Measurements from ENCODE around the gene EXOC5.

Gene EXOC5, protein sequence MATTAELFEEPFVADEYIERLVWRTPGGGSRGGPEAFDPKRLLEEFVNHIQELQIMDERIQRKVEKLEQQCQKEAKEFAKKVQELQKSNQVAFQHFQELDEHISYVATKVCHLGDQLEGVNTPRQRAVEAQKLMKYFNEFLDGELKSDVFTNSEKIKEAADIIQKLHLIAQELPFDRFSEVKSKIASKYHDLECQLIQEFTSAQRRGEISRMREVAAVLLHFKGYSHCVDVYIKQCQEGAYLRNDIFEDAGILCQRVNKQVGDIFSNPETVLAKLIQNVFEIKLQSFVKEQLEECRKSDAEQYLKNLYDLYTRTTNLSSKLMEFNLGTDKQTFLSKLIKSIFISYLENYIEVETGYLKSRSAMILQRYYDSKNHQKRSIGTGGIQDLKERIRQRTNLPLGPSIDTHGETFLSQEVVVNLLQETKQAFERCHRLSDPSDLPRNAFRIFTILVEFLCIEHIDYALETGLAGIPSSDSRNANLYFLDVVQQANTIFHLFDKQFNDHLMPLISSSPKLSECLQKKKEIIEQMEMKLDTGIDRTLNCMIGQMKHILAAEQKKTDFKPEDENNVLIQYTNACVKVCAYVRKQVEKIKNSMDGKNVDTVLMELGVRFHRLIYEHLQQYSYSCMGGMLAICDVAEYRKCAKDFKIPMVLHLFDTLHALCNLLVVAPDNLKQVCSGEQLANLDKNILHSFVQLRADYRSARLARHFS

DNA sequence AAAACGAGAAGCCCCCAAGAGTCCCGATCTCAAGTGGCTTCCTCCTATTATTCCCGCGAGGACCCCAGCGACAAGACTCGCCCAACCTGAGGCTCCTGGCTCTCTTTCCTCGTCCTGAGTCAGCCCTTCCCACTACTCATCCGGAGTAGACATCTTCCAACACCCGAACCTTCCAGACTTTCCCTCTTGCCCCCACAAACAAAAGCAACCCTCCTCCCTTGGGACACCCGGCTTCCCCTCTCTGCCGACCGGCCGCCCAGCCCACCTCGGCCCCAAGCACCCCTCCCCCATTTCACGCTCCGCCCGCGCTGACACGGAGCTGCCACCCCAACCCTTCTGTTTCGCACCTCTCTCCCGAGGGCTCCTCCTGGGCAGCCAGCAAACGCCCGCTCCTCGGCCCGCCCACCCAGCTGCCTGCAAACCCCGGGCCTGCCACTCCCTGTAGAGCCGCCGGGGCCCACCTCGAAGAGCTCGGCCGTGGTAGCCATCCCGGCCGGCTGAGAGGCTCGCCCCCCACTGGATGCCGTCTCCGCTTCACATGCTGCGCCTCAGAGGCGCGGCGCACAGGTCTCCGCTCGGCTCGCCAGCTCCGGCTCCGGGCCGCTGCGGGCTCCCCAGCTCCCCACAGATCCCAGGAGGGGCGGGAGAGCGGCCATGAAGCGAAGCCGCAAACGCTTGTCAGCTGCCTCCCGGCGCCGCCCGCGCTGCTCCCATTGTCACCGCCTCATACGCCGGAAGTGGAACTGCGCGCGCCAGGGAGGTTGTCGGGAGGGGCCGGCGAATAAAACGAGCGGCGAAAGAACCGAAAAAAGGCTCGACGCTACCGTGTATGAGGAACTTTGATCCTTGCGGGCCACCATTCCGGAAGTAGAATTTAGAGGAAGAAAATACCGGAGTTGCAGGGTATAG is at the start of gene EXOC5, which contains the start of gene AP5M1:
Gene EXOC5 (minus strand): TSS at position 745 of the 909 bp plus-strand sequence. CDS start 257 bp downstream, at position 488.
Gene AP5M1 (plus strand): TSS at position 811 of the 909 bp plus-strand sequence. CDS start 344 bp downstream, outside the sequence.
- peak; percentile 87 for DNase-seq

DNA sequence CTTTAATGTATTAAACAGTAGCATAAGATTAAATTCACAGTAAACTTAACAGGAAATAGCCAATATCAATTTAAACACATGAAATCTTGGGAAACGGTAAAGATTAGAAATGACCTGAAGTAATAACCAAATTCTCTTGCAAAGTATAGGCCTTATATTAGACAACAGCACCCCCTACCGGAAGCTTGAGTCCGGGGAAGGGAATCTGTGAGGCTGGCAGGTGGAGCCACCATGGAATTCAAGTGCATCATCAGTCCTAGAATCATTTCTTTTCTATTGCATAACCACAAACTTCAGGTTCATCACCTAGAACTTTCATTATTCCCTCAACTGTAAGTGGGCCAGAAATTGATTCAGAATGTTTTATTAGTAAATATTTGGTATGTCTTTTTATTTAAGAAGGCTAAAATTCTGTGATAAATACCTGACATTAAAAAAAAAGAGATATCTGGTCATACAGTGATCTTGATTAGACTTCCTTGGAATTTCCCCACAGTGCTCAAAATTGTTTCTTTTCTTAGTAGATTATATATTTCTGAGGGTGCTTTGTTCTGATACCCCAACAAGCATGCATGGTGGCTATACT is 48.6 kb upstream of the EXOC5 start:
- DNase-seq, result peak; percentile 72

DNA sequence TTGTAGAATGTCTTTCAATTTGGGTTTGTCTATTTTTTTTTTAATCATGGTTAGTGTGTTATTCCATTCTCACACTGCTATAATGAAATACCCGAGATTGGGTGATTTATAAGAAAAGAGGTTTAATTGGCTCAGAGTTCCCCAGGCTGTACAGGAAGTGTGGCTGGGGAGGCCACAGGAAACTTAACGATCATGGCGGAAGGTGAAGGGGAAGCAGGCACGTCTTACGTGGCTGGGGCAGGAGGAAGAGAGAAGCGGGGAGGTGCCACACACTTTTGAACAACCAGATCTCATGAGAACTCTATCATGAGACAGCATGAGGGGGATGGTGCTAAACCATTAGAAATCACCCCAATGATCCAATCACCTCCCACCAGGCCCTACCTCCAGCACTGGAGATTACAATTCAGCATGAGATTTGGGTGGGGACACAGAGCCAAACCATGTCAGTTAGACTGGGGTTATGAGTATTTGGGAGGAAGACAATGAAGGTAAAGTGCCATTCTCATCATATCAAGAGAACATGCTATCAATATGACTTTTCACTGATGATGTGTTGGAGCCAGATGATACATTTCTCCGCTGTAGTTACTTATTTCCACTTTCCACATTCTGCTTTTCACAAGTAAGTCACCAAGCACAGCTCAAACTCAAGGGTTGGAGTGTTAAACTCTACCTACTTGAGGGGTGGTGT is 45.8 kb upstream of the EXOC5 start:
- DNase-seq, result no peak

DNA sequence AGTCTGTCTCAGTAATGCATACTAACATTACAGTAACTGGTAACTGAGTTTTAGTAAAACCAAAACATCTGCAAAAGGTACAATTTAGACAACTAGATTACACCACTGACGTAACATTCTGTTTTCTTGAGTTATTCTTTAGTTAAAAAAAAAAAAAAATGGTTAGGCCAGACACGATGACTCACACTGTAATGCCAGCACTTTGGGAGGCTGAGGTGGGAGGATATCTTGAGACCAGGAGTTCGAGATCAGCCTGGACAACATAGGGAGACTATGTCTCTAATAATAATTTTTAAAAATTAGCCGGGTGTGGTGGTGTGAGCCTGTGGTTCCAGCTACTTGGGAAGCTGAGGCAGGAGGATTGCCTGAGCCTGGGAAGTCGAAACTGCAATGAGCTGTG is 34.2 kb upstream of the EXOC5 start:
- no peak for DNase-seq

DNA sequence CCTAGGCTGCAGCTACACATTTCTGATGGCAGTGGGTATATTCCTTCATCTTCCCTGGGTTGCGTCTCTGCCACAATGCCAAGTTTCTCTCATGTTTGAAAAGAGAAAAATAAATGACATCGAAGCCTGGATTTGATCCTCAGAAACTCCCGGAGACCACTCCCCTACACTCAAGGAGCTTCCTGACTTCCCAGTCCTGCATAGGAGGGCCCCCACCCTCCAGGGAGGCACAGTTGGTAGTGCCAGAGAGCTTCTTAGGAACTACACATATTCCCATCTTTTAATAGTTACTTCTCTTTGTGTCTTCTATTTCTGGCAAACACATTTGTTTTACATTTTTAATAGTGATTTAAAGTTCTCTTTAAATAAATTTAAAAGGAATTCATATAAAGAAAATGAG is 30.8 kb upstream of the EXOC5 start:
- DNase-seq, result no peak

DNA sequence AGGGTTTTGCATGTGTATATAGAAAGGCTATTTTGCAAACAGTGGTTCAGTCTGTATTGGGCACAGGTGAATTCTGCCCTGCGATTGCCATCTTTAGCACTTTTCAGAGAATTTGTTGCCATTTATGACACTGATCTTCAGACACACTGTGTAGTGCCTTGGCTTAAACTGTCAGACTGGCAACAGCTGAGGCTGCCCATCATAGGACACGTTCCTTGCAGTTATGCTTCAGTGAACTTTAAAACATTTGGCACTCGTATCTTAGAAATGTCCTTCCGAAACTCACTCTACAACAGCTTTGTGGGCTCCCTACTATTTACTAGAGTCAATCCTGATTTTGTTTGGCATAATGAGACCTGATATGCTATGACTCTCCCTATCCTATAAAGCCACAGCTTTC is 29.1 kb upstream of the EXOC5 start:
- no peak for DNase-seq

DNA sequence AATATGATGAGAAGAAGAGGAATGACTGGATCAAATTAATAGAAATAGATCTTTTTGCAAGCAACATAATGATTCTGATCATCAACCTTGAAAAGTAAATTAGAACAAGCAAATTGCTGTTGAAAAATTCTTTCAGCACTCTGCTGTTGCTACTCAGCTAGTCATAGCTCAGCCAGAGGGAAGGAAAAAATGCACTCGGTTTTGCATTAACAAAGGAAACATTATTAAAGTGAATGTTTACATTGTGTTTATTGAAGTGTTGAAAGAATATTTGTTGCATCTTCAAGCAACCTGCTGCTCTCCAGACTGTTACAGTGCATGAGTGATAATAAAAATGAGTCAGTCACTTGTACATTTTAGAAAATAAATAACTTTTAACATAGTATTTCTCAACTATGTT is 26.5 kb upstream of the EXOC5 start:
- DNase-seq, result no peak

DNA sequence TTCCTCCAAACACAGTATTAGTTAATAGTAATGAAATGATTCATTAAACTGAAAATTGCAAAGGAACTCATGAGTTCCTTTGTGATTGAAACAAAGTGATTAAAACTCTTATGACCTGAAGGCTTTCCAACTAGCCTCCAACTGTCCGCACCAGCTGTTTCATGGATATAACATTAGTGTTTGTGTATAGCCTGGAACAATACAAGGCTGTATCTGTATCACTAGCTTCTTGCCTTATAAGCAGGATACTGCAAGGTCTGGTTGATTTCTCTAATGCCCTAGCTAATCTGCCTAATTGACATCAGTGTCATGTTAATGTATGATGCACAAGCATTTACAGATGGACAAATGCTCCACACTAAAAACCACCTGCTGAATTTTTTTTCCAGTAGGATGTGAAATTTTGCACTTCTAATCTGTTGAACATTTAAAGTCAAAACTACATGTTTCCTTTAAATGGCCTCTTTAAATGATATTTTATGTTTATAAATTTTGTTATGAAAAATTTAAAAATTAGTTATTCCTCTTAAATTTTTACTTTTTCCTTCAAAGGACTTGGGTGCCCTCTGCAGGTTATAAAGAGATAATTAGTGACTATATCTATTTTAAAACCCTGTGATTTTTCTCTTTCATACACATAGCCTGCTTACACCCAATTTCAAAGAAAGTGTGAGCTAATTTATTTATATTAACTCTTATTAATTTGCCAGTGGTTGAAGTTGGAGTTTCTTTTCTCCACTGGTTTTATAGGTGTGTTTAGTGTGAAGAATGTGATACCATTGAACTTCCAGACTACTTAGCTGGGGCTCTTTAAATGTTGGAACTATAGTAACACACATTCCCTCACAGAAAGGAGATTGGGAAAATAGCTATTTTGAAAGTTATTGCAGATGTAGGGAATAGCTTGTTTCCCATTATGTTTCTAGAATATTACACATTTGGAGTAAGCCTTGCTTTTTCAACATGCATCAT is 25.4 kb upstream of the EXOC5 start:
- DNase-seq, result no peak

DNA sequence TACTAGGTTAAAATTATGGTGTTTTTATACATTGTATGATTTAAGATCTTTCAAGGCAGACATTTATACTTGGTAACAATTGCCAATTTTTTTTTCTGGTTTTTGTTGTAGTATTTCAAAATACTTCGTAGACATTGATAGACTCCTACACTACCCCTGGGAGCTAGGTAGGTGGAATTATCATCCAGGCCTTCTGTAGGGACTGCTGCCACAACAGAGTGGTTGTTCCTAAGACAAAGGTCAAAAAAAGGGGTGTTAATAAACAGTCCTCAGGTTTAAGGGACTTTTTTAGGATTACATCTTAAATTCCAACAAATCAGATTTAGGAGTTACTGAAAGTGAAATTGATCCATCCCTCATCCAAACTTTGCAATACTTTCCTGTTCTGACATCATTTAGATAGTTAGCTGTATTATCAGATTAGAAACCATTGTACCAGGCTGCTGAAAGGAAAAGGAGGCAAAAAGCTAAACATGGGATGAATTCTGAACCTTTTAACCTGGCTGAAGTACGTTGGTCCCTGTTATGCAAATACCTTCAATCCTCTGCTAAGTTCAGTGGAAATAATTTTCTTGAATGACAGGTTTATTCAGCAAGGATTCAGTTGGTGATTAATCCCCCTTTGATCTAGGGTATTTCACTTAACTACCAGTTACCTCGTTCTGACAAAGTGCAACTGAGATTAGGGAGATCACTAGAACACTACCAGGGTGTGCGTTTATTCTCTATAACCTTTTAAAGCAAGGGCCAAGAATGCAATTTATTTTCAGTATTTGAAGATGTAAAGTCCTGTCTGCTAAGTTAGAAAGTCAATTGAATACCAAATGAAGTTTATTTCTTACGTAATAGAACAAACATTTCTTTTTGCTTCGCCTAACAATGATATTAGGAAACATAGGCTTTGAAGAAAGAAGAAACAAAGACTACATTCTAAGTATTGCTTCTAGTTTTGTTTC is 23.3 kb upstream of the EXOC5 start:
- no peak for DNase-seq

DNA sequence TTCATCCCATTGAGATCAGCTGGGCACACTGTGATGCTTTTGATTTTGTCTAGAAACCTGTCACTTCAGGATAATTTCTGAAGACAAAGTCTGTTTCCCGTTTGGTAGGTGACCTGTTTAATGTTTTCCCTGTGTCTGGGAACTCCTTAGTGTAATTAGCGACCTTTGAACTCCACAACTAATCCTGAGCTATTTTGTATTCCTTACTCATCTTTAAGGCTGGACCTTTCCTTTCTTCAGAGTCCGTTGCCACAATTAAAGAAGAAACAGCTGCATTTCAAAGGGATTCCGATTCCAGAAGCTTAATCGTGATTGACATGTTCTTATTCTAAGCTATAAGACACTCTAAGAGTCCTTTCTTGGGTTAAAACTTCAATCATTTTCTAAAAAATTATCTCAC is 22.0 kb upstream of the EXOC5 start:
- no peak for DNase-seq

DNA sequence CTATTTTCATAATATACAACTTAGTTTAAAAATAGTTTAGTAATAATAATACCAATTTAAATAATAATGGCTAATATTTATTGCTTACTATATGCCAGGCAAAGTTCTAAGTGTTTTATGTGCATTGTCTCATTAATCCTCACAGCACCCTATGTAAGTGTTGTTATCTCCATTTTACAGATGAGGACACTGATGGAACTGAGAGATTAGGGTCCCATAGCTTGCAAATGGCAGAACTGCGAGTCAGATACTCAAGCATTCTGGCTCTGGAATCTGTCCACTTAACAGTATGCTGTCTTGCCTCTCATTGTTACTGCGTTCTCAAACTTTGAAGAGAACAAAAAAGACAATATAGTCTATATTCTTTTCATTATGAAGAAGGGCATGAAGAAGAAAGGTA is 19.0 kb upstream of the EXOC5 start:
- DNase-seq, result no peak

DNA sequence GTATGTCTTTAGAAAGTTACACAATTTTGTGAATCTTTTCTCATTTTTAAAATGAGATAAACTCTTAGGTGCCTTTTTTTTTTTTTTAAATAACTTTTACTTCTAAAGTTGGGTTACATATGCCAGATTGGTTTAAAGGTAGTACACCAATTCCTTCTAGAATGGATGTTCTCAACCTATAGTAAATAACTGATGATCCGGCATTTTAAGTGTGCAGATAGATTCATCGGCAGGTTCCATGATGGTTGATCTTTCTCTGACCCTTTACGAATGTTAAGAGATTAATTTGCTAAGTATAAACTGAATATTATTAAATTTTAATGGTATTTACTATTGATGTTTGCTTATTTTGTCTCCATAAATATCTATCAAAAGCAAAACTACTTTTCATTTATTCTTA is 8.4 kb upstream of the EXOC5 start:
- DNase-seq, result no peak

DNA sequence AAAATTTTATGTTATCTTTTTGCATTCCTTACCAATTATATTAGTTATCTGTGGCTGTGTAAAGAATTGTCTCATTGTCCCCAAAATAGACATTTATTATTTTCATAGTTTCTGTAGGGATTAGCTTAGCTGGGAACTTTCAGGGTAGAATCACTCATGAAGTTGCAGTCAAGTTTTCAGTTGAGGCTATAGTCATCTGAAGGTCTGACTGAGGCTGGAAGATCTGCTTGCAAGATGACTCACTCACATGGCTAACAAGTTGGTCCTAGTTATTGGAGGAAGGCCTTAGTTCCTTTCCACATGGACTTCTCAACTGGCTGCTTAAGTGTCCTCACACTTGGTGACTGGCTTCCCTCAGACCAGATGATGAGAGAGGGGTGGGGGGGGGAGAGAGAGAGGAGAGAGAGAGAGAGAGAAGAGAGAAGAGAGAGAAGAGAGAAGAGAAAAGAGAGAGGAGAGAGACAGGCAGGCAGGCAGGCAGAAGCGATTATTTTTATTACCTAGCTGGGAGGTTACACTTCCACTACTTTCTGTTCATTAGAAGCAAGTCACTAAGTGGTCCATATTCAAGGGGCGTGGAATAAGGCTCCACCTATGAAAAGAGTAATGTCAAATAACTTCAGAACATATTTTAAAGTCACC is 6.4 kb upstream of the EXOC5 start:
- no peak for DNase-seq

DNA sequence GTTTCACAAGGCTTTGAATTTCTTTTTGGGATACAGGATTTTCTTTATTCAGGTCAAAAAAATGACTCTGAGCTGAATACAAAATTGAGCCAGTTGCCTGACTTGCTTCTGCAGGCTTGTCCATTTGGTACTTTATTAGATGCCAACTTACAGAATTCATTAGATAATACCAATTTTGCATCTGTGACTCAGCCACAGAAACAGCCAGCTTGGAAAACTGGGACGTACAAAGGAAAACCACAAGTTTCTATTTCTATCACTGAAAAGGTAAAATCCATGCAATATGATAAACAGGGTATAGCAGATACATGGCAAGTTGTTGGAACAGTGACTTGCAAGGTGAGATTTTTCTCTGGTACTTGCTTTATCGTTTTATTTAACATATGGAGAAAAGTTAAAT is 5.8 kb upstream of the EXOC5 start:
- DNase-seq, result no peak

DNA sequence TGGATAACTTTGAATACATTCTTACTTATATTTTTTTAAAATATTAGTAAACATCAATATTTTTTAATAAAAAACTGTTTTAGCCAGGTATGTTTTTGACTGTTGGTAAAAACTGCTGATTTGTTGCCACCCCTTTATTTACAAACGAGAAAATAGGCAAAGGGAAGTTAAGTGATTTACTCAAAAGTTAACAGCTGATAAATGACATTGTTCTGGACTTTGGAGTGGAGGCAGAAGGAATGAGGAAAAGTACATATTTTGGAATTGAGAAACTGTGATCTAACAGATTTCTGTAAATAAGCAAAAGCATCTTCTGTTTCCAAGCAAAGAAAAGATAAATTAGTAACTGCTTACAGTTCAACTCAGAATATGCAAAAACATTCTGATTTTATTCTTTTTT is 4.5 kb upstream of the EXOC5 start:
- no peak for DNase-seq

DNA sequence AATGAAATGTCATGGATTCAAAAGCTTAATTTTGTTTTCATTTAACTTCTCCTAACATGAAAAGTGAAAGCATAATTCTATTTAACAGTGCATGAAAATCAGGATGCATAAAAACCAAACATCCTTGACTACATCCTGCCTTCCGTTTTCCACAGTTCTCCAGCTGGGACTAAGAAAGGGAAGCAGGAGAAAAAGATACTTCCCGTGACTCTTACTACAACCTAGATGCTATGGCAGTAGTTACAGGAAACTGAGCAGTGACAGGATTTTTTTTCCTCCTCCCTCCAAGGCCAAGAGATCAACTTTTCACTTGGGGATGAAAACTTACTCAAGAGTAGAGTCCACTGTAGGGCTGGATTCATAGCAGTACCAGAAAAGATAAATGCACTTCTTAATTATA is 2.6 kb downstream of the EXOC5 start:
- no peak for DNase-seq

DNA sequence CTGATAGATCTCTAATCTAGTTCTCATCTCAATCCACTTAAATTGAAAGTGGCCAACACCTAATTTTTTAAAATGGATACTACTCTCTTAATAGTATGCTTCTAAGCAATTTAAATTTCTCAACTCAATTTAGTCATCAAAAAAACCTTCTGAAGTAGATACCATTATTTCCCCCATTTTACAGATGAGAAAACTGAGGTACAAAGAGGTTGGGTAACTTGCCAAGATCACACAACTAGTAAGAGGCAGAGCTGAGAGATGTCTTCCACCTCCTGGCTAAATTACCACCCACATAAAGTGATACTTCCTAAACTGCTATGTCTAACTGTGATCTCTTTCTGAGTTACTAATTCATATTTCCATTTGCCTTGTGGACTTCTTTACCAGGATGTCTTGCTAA is 6.6 kb downstream of the EXOC5 start:
- DNase-seq, result no peak

DNA sequence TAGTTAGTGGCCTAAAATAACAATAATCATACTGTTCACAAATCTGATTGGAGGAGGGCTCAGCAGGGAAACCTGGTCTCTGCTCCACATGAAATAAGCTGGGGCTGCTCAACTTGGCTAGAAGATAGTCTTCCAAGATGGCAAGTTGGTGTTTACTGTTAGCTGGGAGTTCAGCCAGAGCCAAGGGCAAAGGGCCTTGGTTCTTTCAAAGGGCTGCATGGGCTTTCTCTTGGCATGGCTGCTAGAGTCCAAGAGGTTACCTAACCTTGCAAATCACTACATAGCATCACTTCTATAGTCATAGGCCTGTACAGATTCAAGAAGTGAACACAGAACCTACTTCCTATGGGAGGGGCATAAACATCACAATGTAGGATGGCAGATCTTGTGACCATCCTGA is 7.1 kb downstream of the EXOC5 start:
- no peak for DNase-seq

DNA sequence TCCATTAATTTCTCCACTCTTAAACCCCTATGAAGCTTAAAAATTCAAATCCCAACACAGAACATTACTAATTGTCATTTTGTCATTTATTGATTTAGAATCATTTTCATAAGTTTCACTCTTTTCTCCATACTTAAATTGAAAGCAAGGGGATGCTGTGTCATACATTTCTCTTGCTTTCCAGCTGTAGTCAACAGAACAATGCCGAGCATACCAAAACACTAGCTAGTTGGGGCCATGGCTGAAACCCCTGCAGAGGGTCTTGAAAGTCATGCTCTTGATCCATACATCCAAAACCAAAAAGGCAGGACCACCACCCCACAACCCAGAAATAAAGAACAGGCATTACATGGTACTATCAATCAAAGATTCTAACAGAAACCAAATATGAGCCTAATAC is 9.0 kb downstream of the EXOC5 start:
- no peak for DNase-seq

Data from activated gamma-delta T cell treated with Interleukin-2 at 50 U/mL for 16 hours (primary cell).